ENCODE results near the gene TMEM123. TPM values are rescaled to one million over a fixed set of nuclear protein-coding genes. Genes with fewer than 3 reads are reported as not detected.

TMEM123 gene
- total RNA-seq, 1 experiment from 2014 or later, result 116 TPM

DNA sequence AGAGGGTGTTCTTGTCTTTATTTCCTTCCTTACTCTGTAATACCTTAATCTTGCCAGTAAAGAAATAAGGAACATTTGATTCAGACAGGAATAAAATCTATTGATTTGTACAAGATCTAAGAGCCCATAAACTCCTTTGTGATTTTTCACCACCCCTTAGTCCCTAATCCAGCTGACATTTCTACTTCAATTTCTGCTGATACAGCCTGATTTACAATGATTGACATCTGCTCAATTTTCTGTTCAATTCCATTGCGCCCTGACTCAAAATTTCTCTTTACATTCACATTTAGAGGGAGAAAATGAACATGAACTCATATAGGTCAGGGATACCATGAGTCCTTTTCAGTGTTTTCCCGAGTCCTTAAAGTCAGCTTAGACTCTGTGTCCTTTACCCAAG is 27.2 kb upstream of the TMEM123 start (continued):
- no peak for TF ChIP-seq ESRRA (CRISPR knock-in tag; IDR thresholded peaks at IDR 0.05; ENCODE audit: borderline replicate concordance)

DNA sequence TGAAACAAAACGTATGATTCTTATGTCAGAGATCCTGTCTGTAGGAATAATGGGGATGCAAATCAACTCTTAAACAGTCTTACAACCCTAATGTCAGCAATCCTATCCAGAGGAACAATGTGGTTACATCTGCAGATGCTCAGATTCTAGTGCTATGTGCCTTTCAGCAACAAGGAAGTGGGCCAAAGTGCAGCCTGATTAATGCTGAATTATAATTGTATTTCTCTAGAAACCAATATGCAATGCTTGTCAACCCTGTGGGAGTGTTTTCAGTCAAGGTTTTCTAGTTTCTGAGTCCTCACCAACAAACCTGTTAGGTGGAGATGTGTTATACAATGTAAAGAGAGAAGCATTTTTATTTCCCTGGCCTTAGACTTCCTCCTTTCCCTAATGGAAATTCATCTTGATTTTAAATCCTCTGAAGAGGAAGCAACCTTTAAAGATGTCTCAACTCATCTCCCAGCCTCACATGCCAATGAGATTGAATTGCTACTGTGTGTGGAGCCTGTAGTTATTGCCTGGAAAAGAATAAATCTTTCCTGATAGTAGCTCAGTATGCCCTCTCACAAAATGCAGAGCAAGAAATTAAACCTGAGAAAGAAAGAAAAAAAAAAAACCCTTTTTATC is 26.2 kb upstream of the TMEM123 start:
- no peaks in the 10 kb centered on the region for H3K27me3 Mint-ChIP-seq (ENCODE audit: low read depth)
- POLR2A ChIA-PET, result interaction anchor here (0.6 kb wide), 1 partner anchor 1802 kb away, joined by 3 read pairs; no protein-coding TSS in a partner anchor
- ATAC-seq, result no peak
- no peak overlapping the region for H3K27ac Mint-ChIP-seq
- H3K4me1 Mint-ChIP-seq, result peaks cover 26% of the 10 kb centered on the region
- H3K4me3 Mint-ChIP-seq, result no peak overlapping the region
- no peaks in the 10 kb centered on the region for H3K36me3 Mint-ChIP-seq
- no peaks in the 10 kb centered on the region for H3K9me3 Mint-ChIP-seq
- DNase-seq (ENCODE audit: low spot score), result no peak
- TF ChIP-seq ZNF263 (CRISPR knock-in tag; IDR thresholded peaks at IDR 0.05; ENCODE audit: low read depth), result no peak
- TF ChIP-seq E2F1 (CRISPR knock-in tag; IDR thresholded peaks at IDR 0.05), result no peak
- TF ChIP-seq NFATC4 (CRISPR knock-in tag; IDR thresholded peaks at IDR 0.05), result no peak
- no peak for TF ChIP-seq SMAD4 (CRISPR knock-in tag; IDR thresholded peaks at IDR 0.05)
- TF ChIP-seq ATF1 (CRISPR knock-in tag; IDR thresholded peaks at IDR 0.05), result no peak
- no peak for TF ChIP-seq ZNF532 (CRISPR knock-in tag; IDR thresholded peaks at IDR 0.05; ENCODE audit: borderline replicate concordance)
- TF ChIP-seq ATF2 (CRISPR knock-in tag; IDR thresholded peaks at IDR 0.05; ENCODE audit: borderline replicate concordance, low read depth), result no peak
- no peak for TF ChIP-seq ZNF317 (CRISPR knock-in tag; IDR thresholded peaks at IDR 0.05; ENCODE audit: borderline replicate concordance, low read depth)
- no peak for TF ChIP-seq ESRRA (CRISPR knock-in tag; IDR thresholded peaks at IDR 0.05; ENCODE audit: borderline replicate concordance)
- CTCF ChIA-PET, result interaction anchor here (0.6 to 1.2 kb wide), 4 partner anchors 68 to 210 kb away, joined by 3 to 5 read pairs (median 4); no protein-coding TSS in a partner anchor

DNA sequence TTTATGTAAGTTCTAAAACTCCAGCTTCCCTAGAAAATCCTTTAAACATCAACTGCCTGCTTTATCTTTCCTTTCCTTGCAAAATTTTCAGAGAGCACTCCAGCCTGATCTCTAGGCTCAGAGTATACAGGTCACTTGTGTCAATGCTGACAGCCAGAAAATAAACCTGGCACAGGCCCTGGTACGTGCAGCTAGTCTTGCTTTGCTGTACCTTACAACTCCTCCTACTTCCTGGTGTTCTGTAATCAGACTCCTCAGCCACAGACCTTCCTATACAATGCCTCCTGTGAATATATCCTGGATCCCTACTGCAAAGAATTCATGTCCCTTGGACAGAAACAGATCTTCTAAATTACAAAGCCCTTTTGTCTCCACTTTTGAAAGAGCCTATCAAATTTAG is 24.2 kb upstream of the TMEM123 start:
- H3K27me3 Mint-ChIP-seq (ENCODE audit: low read depth), result no peaks in the 10 kb centered on the region
- H3K36me3 Mint-ChIP-seq, result no peaks in the 10 kb centered on the region
- H3K27ac Mint-ChIP-seq, result no peak overlapping the region
- no peak overlapping the region for H3K4me3 Mint-ChIP-seq
- DNase-seq (ENCODE audit: low spot score) (no peak), ATAC-seq (peak; percentile 85)
- TF ChIP-seq, protein P1, sequence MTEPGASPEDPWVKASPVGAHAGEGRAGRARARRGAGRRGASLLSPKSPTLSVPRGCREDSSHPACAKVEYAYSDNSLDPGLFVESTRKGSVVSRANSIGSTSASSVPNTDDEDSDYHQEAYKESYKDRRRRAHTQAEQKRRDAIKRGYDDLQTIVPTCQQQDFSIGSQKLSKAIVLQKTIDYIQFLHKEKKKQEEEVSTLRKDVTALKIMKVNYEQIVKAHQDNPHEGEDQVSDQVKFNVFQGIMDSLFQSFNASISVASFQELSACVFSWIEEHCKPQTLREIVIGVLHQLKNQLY (CRISPR knock-in tag; IDR thresholded peaks at IDR 0.05), result no peak
- TF ChIP-seq, protein P2, sequence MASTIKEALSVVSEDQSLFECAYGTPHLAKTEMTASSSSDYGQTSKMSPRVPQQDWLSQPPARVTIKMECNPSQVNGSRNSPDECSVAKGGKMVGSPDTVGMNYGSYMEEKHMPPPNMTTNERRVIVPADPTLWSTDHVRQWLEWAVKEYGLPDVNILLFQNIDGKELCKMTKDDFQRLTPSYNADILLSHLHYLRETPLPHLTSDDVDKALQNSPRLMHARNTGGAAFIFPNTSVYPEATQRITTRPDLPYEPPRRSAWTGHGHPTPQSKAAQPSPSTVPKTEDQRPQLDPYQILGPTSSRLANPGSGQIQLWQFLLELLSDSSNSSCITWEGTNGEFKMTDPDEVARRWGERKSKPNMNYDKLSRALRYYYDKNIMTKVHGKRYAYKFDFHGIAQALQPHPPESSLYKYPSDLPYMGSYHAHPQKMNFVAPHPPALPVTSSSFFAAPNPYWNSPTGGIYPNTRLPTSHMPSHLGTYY (CRISPR knock-in tag; IDR thresholded peaks at IDR 0.05), result no peak
- TF ChIP-seq ATF1 (CRISPR knock-in tag; IDR thresholded peaks at IDR 0.05) (no peak), RELA (CRISPR knock-in tag; IDR thresholded peaks at IDR 0.05; ENCODE audit: borderline replicate concordance) (no peak), EMX1 (CRISPR knock-in tag; IDR thresholded peaks at IDR 0.05) (no peak), NFATC4 (CRISPR knock-in tag; IDR thresholded peaks at IDR 0.05) (no peak), FOXP1 (CRISPR knock-in tag; IDR thresholded peaks at IDR 0.05; ENCODE audit: borderline replicate concordance) (no peak), SOX15 (CRISPR knock-in tag; IDR thresholded peaks at IDR 0.05) (no peak), SP1 (CRISPR knock-in tag; conservative IDR thresholded peaks at IDR 0.05) (no peak), CTCF (IDR thresholded peaks at IDR 0.05) (no peak), NR3C1 (CRISPR knock-in tag; conservative IDR thresholded peaks at IDR 0.05; ENCODE audit: low read depth) (no peak)
- TF ChIP-seq, protein P3, sequence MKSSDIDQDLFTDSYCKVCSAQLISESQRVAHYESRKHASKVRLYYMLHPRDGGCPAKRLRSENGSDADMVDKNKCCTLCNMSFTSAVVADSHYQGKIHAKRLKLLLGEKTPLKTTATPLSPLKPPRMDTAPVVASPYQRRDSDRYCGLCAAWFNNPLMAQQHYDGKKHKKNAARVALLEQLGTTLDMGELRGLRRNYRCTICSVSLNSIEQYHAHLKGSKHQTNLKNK (CRISPR knock-in tag; IDR thresholded peaks at IDR 0.05), result no peak
- no peaks in the 10 kb centered on the region for H3K9me3 Mint-ChIP-seq
- H3K4me1 Mint-ChIP-seq, result peaks cover 26% of the 10 kb centered on the region
- POLR2A ChIA-PET, result no interaction called here
- CTCF ChIA-PET, result interaction anchor here (1.2 to 1.8 kb wide), 2 partner anchors 25 to 86 kb away, joined by 3 to 8 read pairs; no protein-coding TSS in a partner anchor
